GM10248 (cell line): ENCODE measurements around the gene WDR75.

Experiments used
- CTCF ChIA-PET: fragments of 300-600 bp; sonication (Branson Sonifier 250); formaldehyde crosslinking; extraction: SDS; loops from one replicate; lab custom pipeline; 2021; ENCODE audit warnings: antibody characterized with exemption; lab: Yijun Ruan, JAX
- POLR2A ChIA-PET: fragments of 350-650 bp; sonication (Branson Sonifier 250); formaldehyde crosslinking; extraction: SDS; loops from one replicate; lab custom pipeline; 2020; ENCODE audit warnings: antibody characterized with exemption; lab: Yijun Ruan, JAX
- DNase-seq: peaks from one replicate; pipeline ENCODE4 v3.0.0; 2012; ENCODE audit errors: extremely low spot score
- CTCF ChIP-seq: IDR thresholded peaks from 2 replicates; pipeline ENCODE4 v1.5.1; 2012; ENCODE audit warnings: mild to moderate bottlenecking, low read depth; ENCODE audit errors: extremely low read depth, missing control alignments, control extremely low read depth

WDR75 gene

DNA sequence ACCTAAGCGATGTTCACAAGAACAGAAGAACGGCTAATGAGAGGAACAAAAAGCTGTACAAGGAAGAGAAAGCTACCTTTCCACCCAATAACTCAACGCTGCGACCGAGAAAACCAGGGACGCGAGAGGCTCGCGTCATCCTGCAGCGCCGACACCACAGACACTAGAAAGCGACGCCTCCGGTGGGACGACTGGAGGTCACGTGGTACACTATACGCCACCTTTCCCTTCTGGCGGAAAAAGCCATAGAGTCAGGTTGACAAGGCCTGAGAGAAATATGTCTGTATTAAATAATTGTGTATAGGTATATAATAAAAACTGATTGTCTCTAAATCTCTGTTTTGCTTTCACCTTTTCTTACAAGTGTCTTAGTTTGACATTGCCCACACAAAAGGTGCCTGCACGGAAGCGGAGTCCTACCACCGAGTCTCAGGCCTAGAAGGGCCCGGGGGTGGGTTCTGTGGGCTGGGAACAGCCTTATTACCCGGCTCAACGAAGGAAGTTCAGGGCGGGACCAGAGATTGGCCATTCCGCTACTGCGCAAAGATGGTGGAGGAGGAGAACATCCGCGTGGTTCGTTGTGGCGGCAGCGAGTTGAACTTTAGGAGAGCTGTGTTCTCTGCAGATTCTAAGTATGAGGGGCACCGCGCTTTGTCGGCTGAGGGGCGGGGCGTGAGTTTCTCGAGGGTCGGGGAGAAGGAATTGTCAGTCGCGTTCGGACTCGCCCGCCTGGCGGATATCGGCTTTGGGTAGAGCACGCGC is at the start of gene WDR75:
Gene WDR75, plus strand, starts transcription at position 528 of the 762 bp plus-strand sequence. Its CDS starts 19 bp downstream, at position 547.
- POLR2A ChIA-PET, result no interaction called here
- no peak for TF ChIP-seq CTCF
- DNase-seq, result peak; percentile 87
- CTCF ChIA-PET, result no interaction called here

- no peak for DNase-seq
- POLR2A ChIA-PET, result no interaction called here
- CTCF ChIA-PET, result no interaction called here
- TF ChIP-seq CTCF, result no peak
These were observed 47.7 kb upstream of the WDR75 start for GRCh38 chr2:189393440-189394111.

- DNase-seq, result no peak
- POLR2A ChIA-PET, result no interaction called here
- no peak for TF ChIP-seq CTCF
- CTCF ChIA-PET, result no interaction called here
These were observed 46.7 kb upstream of the WDR75 start for GRCh38 chr2:189394525-189394924.

DNA sequence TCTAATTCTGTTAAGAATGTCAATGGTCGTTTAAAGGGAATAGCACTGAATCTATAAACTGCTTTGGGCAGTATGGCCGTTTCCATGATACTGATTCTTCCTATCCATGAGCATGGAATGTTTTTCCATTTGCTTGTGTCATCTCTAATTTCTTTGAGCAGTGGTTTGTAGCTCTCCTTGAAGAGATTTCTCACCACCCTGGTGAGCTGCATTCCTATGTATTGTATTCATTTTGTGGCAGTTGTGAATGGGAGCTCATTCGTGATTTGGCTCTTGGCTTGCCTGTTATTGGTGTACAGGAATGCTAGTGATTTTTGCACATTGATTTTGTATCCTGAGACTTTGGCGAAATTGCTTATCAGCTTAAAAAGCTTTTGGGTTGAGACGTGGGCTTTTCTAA is 38.3 kb upstream of the WDR75 start:
- DNase-seq, result no peak
- POLR2A ChIA-PET, result no interaction called here
- CTCF ChIA-PET, result interaction anchor here (1.1 to 2.0 kb wide), 4 partner anchors 10 to 878 kb away, joined by 3 to 7 read pairs (median 4); no protein-coding TSS in a partner anchor
- no peak for TF ChIP-seq CTCF

DNA sequence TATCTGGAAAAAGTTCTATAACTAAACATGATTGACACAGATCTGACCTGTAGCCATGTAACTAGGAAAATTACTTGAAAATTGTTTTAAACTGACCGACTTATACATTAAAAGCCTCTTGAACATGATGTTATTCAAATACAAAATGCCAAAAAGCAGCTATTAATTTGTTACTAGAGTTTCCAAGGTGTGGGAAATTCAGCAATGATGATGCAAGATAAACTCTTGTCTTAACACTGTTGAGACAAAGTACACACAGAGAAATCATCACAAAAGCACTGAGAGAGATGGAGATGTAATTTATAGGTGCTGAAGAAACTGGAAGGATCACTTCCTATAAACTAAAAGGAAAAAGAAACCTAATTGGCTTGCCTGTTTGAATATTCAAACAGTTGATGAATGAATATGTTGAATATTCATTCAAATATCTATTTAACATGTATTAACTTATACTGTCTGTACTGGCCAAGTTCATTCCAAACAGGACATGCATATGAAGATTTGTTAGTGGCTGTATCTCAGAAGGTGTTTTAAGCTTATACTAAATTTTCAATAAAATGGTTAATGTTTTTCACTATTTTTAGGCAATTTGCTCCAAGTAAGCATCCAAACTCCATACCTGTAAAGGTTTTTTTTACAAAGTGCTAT is 34.6 kb upstream of the WDR75 start:
- no peak for TF ChIP-seq CTCF
- POLR2A ChIA-PET, result no interaction called here
- CTCF ChIA-PET, result interaction anchor here (1.3 kb wide), 1 partner anchor 312 kb away, joined by 5 read pairs; no protein-coding TSS in a partner anchor

More for the DNA sequence above, 34.6 kb upstream of the WDR75 start:
- DNase-seq, result no peak
